ENCODE measurements around the gene RAPGEF4.

DNA sequence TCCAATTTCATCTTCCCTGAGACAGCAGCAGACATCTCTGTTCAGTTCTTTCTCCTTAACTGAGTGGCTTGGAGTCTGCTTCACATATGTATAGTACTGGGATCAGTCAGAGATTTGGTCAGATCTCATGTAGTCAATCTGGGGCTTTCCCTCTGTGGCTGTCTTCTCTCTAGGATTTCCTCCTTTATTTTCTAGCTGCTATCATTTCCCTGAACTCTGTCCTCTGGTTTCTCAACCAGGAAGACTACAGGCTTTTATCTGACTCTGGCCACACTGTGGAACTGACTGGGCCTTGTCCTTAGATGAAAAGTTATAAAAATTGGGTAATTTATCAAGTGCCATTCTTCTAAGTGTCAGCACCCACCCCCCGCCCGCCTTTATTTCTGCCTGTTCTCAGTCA, 121.0 kb downstream of the RAPGEF4 start:
- TF ChIP-seq GATA3 (IDR thresholded peaks at IDR 0.05; ENCODE audit: low read depth, low read length), result no peak
- TF ChIP-seq GATA2 (IDR thresholded peaks at IDR 0.05; ENCODE audit: low read depth, low read length), result no peak
